Subcutaneous adipose tissue (tissue), 4 donors: ENCODE data around the gene DISC1. TPM values are rescaled to one million over a fixed set of nuclear protein-coding genes. Genes with fewer than 3 reads are reported as not detected.

Source experiments
- total RNA-seq, 4 donors: library from RNA; depleted of rRNA; stranded (reverse); fragments of >200 nt; gene quantifications; one replicate each; pipeline ENCODE4 v1.1.0, GENCODE V29; 2016
- TF ChIP-seq, protein P1 (sequence below): fragments of 450-650 bp; IDR thresholded peaks from one replicate; pipeline ENCODE4 v1.5.1; 2016; ENCODE audit warnings: low read depth, mild to moderate bottlenecking, control low read depth, antibody characterized with exemption, moderate library complexity

DISC1 gene
- total RNA-seq, 4 donors from 2014 or later = 9.8 to 21.6 (median 19.7) TPM

DNA sequence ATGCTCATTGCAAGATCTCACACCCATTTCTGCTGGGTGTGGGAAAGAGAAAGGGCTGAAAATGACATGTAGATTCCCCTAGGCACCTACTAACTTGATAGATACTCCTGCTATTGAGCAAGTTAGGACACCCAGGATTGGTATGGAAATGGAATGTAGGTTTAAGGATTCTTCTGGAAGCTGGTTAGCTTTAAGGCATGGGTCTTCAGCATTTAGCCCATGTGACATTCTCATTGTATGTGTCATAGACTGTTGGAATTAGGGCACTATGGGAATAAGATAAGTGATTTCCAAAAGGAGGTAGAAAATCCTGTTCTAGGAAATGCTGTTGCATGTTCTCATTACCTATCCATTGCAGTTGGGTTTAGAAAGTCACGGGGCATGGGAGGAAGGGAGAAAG, 76.2 kb downstream of the DISC1 start:
- TF ChIP-seq, protein P1, sequence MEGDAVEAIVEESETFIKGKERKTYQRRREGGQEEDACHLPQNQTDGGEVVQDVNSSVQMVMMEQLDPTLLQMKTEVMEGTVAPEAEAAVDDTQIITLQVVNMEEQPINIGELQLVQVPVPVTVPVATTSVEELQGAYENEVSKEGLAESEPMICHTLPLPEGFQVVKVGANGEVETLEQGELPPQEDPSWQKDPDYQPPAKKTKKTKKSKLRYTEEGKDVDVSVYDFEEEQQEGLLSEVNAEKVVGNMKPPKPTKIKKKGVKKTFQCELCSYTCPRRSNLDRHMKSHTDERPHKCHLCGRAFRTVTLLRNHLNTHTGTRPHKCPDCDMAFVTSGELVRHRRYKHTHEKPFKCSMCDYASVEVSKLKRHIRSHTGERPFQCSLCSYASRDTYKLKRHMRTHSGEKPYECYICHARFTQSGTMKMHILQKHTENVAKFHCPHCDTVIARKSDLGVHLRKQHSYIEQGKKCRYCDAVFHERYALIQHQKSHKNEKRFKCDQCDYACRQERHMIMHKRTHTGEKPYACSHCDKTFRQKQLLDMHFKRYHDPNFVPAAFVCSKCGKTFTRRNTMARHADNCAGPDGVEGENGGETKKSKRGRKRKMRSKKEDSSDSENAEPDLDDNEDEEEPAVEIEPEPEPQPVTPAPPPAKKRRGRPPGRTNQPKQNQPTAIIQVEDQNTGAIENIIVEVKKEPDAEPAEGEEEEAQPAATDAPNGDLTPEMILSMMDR = no peak

DNA sequence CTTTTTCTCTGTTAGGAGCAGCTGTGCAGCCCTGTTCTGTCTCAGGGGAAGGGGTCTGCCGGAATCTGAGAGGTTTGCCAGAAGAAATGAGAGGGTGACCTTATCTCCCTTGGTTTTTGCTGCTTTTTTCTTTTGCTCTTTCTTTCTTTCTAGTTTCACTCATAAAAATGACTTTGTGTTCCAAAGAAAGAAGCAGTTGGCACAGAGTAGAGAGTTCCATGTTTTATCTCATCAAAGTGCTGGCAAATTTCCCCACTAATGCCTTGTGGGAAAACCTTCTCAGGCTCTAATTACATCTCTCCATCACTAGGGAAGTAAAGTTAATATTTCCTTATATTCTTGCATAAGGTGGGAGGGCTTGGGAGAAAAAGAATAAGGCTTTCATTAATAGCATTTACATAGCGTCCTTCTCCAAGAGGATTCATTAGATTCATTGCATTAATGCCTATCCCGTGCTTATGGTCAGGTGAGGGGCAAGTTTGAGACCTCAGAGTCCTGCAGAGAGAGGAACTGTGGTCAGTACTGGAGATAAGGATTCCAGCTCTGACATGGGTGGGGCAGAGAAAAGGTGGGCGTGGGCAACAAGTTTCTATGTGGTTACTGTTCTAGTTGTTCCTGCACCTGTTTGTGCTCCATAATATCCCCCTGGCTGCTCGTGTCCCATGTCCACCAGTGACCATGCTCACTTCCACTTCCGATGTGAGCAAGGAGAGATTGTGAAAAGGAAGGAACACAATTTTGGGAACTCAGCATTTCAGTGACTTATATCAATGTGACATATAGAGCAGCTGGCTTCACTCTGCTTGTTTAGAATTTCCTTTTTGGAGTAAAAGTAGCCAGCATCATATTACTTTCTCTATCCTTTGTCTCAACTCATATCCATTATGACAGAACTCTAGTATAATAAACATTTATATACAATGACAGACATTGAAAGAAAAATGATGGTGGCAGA, 79.5 kb downstream of the DISC1 start:
- TF ChIP-seq, protein P1 = no peak

DNA sequence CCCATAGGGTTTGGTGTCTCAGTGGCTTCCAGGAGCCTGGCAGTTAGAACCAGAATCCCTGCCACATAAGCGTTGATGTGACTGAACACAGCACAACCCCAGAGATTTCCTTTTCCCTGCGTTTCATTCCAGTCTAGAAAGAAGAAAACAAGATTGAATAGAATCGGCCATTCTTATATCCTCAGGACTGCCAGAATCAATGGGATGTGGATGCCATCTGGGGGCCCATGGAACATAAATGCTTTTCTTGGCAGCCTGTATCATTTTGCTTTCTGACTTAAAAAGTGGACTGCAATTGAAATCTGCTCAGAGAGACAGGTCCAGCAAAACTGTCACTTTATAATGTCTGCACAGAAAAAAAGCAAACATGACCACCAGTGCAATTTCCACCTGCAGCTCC, 80.3 kb downstream of the DISC1 start:
- TF ChIP-seq, protein P1 = no peak

DNA sequence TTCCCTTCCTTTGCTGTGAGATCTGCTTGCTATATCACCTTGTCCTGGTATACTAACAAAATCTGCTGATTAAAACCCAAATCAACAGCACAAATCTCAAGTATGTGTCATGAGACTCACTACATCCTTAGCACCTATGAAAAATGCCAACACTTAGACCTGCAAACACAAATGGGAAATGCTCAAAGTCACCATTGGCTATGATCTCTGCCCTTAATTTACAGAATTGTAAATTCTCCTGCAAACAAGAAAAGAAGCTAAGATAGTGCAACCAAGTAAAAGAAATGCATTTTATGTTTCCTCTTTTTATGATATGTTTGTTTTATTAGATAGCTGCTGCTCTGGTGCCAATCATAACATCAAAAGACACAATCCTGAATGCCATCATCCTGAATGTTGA, 80.8 kb downstream of the DISC1 start:
- TF ChIP-seq, protein P1 = no peak

DNA sequence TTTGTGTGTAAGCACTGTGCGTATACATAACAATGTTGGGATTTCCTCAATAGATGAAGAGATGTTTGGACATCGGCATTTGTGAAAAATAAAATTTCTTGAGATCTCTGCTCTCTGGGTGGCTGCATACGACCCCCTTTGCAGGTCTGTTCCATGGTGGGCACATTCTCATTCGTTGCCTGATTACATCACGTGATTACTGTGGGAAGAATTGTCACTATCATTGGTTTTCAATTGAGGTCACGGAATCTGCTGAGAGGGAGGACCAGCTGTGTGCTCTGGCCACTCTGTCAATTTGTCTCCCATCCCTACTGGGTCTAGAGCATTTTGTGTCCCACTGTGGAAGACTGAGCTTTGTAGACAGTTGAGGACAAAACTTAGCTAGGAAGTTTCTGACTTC, 81.8 kb downstream of the DISC1 start:
- TF ChIP-seq, protein P1 = no peak

DNA sequence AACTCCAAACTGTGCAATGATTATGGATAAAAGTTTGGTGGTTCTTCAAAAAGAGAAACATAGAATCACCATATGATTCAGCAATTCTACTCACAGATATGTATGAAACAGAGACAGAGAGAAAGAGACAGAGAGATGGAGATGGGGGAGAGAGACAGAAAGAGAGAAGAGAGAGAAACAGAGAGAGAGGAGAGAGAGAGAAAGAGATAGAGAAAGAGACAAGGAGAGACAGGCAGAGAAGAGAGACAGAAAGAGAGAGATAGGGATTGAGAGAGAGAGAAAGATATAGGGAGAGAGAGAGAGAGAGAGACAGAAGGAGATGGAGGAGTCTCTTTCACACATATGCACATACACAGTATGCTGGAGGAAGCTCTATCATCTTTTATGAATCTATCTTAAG, 87.8 kb downstream of the DISC1 start:
- TF ChIP-seq, protein P1 = no peak

DNA sequence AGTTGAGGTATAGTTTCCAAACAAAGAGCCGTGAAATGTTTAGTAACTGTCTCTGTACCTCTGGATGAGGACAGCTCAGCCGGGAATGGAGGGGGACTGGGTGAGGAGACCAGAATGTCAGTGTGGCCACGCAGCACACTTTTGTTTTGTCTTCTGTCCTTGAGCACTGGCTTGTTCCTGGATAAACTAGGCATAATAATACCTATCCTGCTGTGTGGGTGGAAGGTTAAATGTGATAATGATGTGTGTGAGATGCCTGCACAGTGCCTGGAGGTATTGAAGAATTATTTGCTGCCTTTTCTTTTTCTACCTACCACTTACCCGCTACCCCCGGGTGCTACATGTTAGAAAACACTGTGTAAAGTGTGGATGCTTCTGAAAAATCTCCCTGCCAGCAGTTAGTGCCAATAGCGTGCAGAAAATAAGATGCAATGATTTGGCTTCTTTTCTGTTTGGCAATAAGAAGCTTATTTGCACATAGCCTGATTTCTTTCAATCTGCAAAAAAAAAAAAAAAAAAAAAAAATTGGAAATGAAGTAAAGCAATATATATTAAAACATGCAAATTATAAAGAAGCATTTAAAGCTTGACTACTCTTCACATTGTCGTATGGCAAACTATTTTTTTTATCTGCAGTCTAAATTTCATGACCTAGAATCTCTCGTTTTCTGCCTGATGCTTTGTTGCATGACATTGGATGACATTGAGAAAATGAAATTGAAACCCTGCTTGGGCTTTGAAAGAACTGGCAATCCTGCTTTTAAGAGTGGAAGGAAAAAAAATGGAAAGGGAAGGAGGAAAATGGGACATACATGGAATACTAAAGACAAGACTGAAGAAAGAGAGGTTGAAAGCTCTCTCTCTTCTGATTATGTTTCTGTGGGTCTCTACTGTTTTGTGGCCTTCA, 89.5 kb downstream of the DISC1 start:
- TF ChIP-seq, protein P1 = no peak
